Omental fat pad (tissue), 4 donors: ENCODE results near the gene DPYSL3. TPM values are rescaled to one million over a fixed set of nuclear protein-coding genes. Genes with fewer than 3 reads are reported as not detected.

Source experiments
- ATAC-seq: fragments of 150-250 bp; one replicate; pipeline ENCODE4 v1.9.1; 2016; ENCODE audit warnings: mild to moderate bottlenecking, moderate library complexity; ENCODE audit not compliant: low FRiP score
- DNase-seq: peaks from one replicate; pipeline ENCODE4 v3.0.0-alpha.2; 2019; ENCODE audit warnings: low spot score
- CTCF ChIP-seq, 3 donors: fragments of 450-650 bp; IDR thresholded peaks; one replicate each; pipeline ENCODE4 v1.5.1; 2016 to 2017; ENCODE audit warnings: antibody characterized with exemption in 3 of 3, mild to moderate bottlenecking in 3 of 3, moderate library complexity in 2 of 3
- total RNA-seq, 4 donors: library from RNA; depleted of rRNA; stranded (reverse); fragments of >200 nt; gene quantifications; one replicate each; pipeline ENCODE4 v1.1.0, GENCODE V29; 2016

The DPYSL3 gene
- total RNA-seq, 4 donors from 2014 or later = 26.9 to 78.0 (median 54.9) TPM

GRCh38 chr5:147530530-147531389 is 20.9 kb upstream of the DPYSL3 start:
- ATAC-seq (no peak), DNase-seq (no peak)
- TF ChIP-seq CTCF (IDR thresholded peaks at IDR 0.05) = no peak

- no peak for ATAC-seq
- no peak for TF ChIP-seq CTCF (IDR thresholded peaks at IDR 0.05)
- no peak for DNase-seq
Measured at GRCh38 chr5:147523069-147523468, 13.2 kb upstream of the DPYSL3 start.

DNA sequence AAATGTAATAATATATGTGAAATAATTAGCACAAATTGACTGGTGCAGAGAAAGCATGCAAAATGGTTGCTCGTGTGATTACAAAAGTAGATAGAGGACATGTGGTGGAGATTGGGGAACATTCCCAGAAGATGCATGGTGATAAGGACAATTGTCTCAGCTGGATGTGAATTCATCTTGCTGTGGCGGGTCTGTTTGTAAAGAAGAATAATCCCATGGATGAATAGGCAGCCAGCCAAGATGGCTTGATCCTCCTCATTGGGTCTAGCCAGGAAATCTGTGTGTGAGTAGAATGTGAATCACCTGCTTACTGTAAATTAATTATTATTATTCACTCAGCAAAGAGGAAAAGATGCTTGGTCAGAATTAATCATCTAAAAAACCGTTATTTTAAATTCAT is 12.6 kb upstream of the DPYSL3 start:
- DNase-seq = no peak
- no peak for TF ChIP-seq CTCF (IDR thresholded peaks at IDR 0.05)
- ATAC-seq = no peak

GRCh38 chr5:147520450-147520849 is 10.6 kb upstream of the DPYSL3 start:
- DNase-seq = no peak
- ATAC-seq = no peak
- no peak for TF ChIP-seq CTCF (IDR thresholded peaks at IDR 0.05)

DNA sequence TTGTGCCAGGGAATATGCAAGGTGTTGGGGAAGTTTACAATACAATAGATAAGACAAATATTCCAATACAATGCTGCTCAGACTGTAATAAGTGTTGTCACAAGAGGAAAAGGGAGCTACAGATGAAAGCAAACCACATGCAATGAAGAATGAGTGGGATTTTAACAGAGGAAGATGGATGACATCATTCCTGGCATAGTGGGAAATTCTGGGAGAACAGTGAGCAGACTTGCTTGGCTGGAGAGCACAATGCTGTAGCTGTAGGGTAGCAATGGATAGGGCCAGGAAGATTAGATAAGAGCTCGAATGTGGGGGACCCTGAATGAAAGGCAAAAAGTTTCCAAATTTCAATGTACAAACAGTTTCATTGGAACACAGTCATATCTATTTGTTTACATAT is 9.5 kb upstream of the DPYSL3 start:
- ATAC-seq = no peak
- no peak for DNase-seq
- no peak for TF ChIP-seq CTCF (IDR thresholded peaks at IDR 0.05)

- no peak for TF ChIP-seq CTCF (IDR thresholded peaks at IDR 0.05)
- ATAC-seq (no peak), DNase-seq (no peak)
Measured at GRCh38 chr5:147517383-147517782, 7.5 kb upstream of the DPYSL3 start.

GRCh38 chr5:147515269-147515668 is 5.4 kb upstream of the DPYSL3 start:
- DNase-seq = no peak
- no peak for TF ChIP-seq CTCF (IDR thresholded peaks at IDR 0.05)
- ATAC-seq = no peak
